ENCODE measurements around the gene STYK1.
"Not testable (repeated sequence)": the region's sequence is repeated elsewhere in the genome, so short reads cannot be mapped to it uniquely, and the experiment has no call there.

Gene STYK1

GRCh38 chr12:10688042-10688441 is 14.2 kb upstream of the STYK1 start:
- no peak for DNase-seq

- no peak for DNase-seq
Measured at GRCh38 chr12:10672231-10672868, 1.5 kb downstream of the STYK1 start.

- DNase-seq = no peak
Measured at GRCh38 chr12:10669533-10669932, 4.3 kb downstream of the STYK1 start.

GRCh38 chr12:10668526-10668925 is 5.3 kb downstream of the STYK1 start:
- peak in 1 of 2 donors; percentile 40 for DNase-seq

- no peak for DNase-seq
Measured at GRCh38 chr12:10667581-10667980, 6.3 kb downstream of the STYK1 start.

- DNase-seq = no peak
Measured at GRCh38 chr12:10664499-10664898, 9.4 kb downstream of the STYK1 start.

GRCh38 chr12:10663869-10664268 is 10.0 kb downstream of the STYK1 start:
- DNase-seq = no peak

GRCh38 chr12:10661338-10661737 is 12.5 kb downstream of the STYK1 start:
- DNase-seq = no peak

GRCh38 chr12:10654003-10654402 is 19.8 kb downstream of the STYK1 start:
- DNase-seq = no peak

- DNase-seq = no peak
Measured at GRCh38 chr12:10652192-10652591, 21.7 kb downstream of the STYK1 start.

- DNase-seq = not testable (repeated sequence)
Measured at GRCh38 chr12:10646576-10646975, 27.3 kb downstream of the STYK1 start.

- no peak for DNase-seq
Measured at GRCh38 chr12:10645910-10646309, 27.9 kb downstream of the STYK1 start.

GRCh38 chr12:10641735-10642500 is 31.9 kb downstream of the STYK1 start:
- DNase-seq = no peak

GRCh38 chr12:10638728-10639127 is 35.1 kb downstream of the STYK1 start:
- no peak for DNase-seq

GRCh38 chr12:10636611-10637010 is 37.2 kb downstream of the STYK1 start:
- DNase-seq = no peak

GRCh38 chr12:10636124-10636523 is 37.7 kb downstream of the STYK1 start:
- no peak for DNase-seq

- DNase-seq = peak in 1 of 2 donors; percentile 26
Measured at GRCh38 chr12:10635306-10635705, 38.5 kb downstream of the STYK1 start.

- no peak for DNase-seq
Measured at GRCh38 chr12:10634427-10634826, 39.4 kb downstream of the STYK1 start.

GRCh38 chr12:10633541-10633940 is 40.3 kb downstream of the STYK1 start:
- no peak for DNase-seq

- no peak for DNase-seq
Measured at GRCh38 chr12:10632226-10632625, 41.6 kb downstream of the STYK1 start.

GRCh38 chr12:10624605-10625004 is 49.2 kb downstream of the STYK1 start:
- no peak for DNase-seq

GRCh38 chr12:10623131-10623530 is 50.7 kb downstream of the STYK1 start:
- no peak for DNase-seq

- no peak for DNase-seq
Measured at GRCh38 chr12:10621278-10621677, 52.6 kb downstream of the STYK1 start.

- no peak for DNase-seq
Measured at GRCh38 chr12:10620078-10620779, 53.6 kb downstream of the STYK1 start.

All from bone marrow (tissue), 2 donors.